GM23338 (cell line): Measurements from ENCODE around the gene EIF4G3. TPM values are rescaled to one million over a fixed set of nuclear protein-coding genes. Genes with fewer than 3 reads are reported as not detected.
"Not testable (repeated sequence)": the region's sequence is repeated elsewhere in the genome, so short reads cannot be mapped to it uniquely, and the experiment has no call there.

Experiments used
- ATAC-seq: fragments of 200-7000 bp; cut with Tn5 transposase; 3 replicates; pipeline ENCODE4 v1.9.1; 2020
- DNase-seq: peaks from one replicate; pipeline ENCODE4 v3.0.0-alpha.2; 2015; ENCODE audit warnings: low spot score
- H2AFZ ChIP-seq: fragments of 200-600 bp; sonication (generic); 2 replicates; pipeline ENCODE4 v1.8.0; 2016; ENCODE audit warnings: antibody characterized with exemption, mild to moderate bottlenecking, moderate library complexity
- H3F3A ChIP-seq: fragments of 200-600 bp; sonication (generic); replicated peaks from 2 replicates; pipeline ENCODE4 v1.8.0; 2017; ENCODE audit warnings: antibody characterized with exemption, mixed run types, low read depth
- H3K27ac ChIP-seq: fragments of 200-600 bp; sonication (generic); 2 replicates; pipeline ENCODE4 v1.6.1; 2016; ENCODE audit warnings: low read depth
- H3K27me3 ChIP-seq: fragments of 200-600 bp; sonication (generic); 2 replicates; pipeline ENCODE4 v1.8.0; 2016; ENCODE audit warnings: mild to moderate bottlenecking, mixed run types, moderate library complexity; ENCODE audit not compliant: insufficient read depth
- H3K36me3 ChIP-seq: fragments of 200-600 bp; sonication (generic); 2 replicates; pipeline ENCODE4 v1.8.0; 2016; ENCODE audit warnings: mild to moderate bottlenecking; ENCODE audit not compliant: insufficient read depth
- H3K4me1 ChIP-seq: fragments of 200-600 bp; sonication (generic); 2 replicates; pipeline ENCODE4 v1.8.0; 2016; ENCODE audit warnings: mild to moderate bottlenecking, moderate library complexity; ENCODE audit not compliant: insufficient read depth
- H3K4me2 ChIP-seq: fragments of 200-600 bp; sonication (generic); 2 replicates; pipeline ENCODE4 v1.7.1; 2017; ENCODE audit warnings: mixed run types
- H3K4me3 ChIP-seq: fragments of 200-600 bp; sonication (generic); 2 replicates; pipeline ENCODE4 v1.6.1; 2016; ENCODE audit warnings: mixed run types
- H3K79me2 ChIP-seq: fragments of 200-600 bp; sonication (generic); replicated peaks from 2 replicates; pipeline ENCODE4 v1.8.0; 2017; ENCODE audit warnings: mild to moderate bottlenecking; ENCODE audit not compliant: insufficient read depth
- H3K9me2 ChIP-seq: fragments of 200-600 bp; sonication (generic); 2 replicates; pipeline ENCODE4 v1.8.0; 2017; ENCODE audit not compliant: insufficient read depth
- H4K20me1 ChIP-seq: fragments of 200-600 bp; sonication (generic); replicated peaks from 2 replicates; pipeline ENCODE4 v1.8.0; 2017; ENCODE audit warnings: mild to moderate bottlenecking; ENCODE audit not compliant: insufficient read depth
- H3K27ac Mint-ChIP-seq: 2 replicates; pipeline ENCODE4 v1.8.0; 2020; ENCODE audit warnings: inconsistent platforms, mild to moderate bottlenecking, moderate library complexity, mixed read lengths
- H3K27me3 Mint-ChIP-seq: 3 replicates; pipeline ENCODE4 v1.8.0; 2022; ENCODE audit warnings: low read depth, mild to moderate bottlenecking, moderate library complexity, mixed read lengths, inconsistent platforms; ENCODE audit not compliant: insufficient read depth, poor library complexity
- H3K36me3 Mint-ChIP-seq: 3 replicates; pipeline ENCODE4 v1.8.0; 2021; ENCODE audit warnings: low read depth, mild to moderate bottlenecking, inconsistent platforms, moderate library complexity, mixed read lengths
- H3K4me1 Mint-ChIP-seq: 3 replicates; pipeline ENCODE4 v1.8.0; 2020; ENCODE audit warnings: mild to moderate bottlenecking, inconsistent platforms, mixed read lengths
- H3K4me3 Mint-ChIP-seq: 3 replicates; pipeline ENCODE4 v1.8.0; 2021; ENCODE audit warnings: moderate library complexity, mild to moderate bottlenecking, inconsistent platforms, mixed read lengths
- H3K9me3 Mint-ChIP-seq: 3 replicates; pipeline ENCODE4 v1.8.0; 2020; ENCODE audit warnings: moderate library complexity, mild to moderate bottlenecking, inconsistent platforms, mixed read lengths
- CREB1 ChIP-seq: fragments of 250-450 bp; sonication (Bioruptor Pico); IDR thresholded peaks from 2 replicates; pipeline ENCODE4 v1.5.0; 2020; ENCODE audit warnings: low read depth, mild to moderate bottlenecking, moderate library complexity
- EZH2 ChIP-seq: fragments of 200-600 bp; sonication (generic); IDR thresholded peaks from one replicate; pipeline ENCODE4 v1.8.0; 2017; ENCODE audit warnings: antibody characterized with exemption, mild to moderate bottlenecking, low read depth; ENCODE audit not compliant: unreplicated experiment
- EZH2phosphoT487 ChIP-seq: fragments of 200-600 bp; sonication (generic); IDR thresholded peaks from one replicate; pipeline ENCODE4 v1.8.1; 2018; ENCODE audit warnings: antibody characterized with exemption; ENCODE audit not compliant: unreplicated experiment
- JUNB ChIP-seq: IDR thresholded peaks from one replicate; pipeline ENCODE4 v1.6.1; 2016; ENCODE audit warnings: antibody characterized with exemption; ENCODE audit not compliant: unreplicated experiment
- STAT1 ChIP-seq: IDR thresholded peaks from one replicate; pipeline ENCODE4 v1.6.1; 2016; ENCODE audit warnings: antibody characterized with exemption; ENCODE audit not compliant: unreplicated experiment
- ZNF331 ChIP-seq: fragments of 250-450 bp; sonication (Bioruptor Pico); IDR thresholded peaks from 2 replicates; pipeline ENCODE4 v1.5.0; 2020; ENCODE audit warnings: low read depth, mild to moderate bottlenecking, moderate library complexity
- polyA plus RNA-seq: library from polyadenylated mRNA; unstranded; fragments of >200 nt; fragmentation: Nextera tagmentation; extraction: Ambion mirVana; gene quantifications from 2 replicates; pipeline ENCODE4 v1.2.1, GENCODE V29; 2016
- total RNA-seq: library from RNA; depleted of rRNA; stranded (reverse); fragments of >200 nt; shearing (Covaris generic); gene quantifications from 2 replicates; pipeline ENCODE4 v1.2.3, GENCODE V29; 2014
- TF ChIP-seq, protein P1 (sequence below): IDR thresholded peaks from one replicate; pipeline ENCODE4 v1.6.1; 2018; ENCODE audit warnings: antibody characterized with exemption; ENCODE audit not compliant: unreplicated experiment
- TF ChIP-seq, protein P2 (sequence below): IDR thresholded peaks from 2 replicates; pipeline ENCODE4 v1.6.1; 2016; ENCODE audit warnings: antibody characterized with exemption
- TF ChIP-seq, protein P3 (sequence below): fragments of 250-450 bp; sonication (Bioruptor Pico); IDR thresholded peaks from 2 replicates; pipeline ENCODE4 v1.5.0; 2020; ENCODE audit warnings: mild to moderate bottlenecking, moderate library complexity

Gene EIF4G3
- total and polyA plus RNA-seq, 2 experiments from 2014 or later, result 37.9 to 68.1 TPM

DNA sequence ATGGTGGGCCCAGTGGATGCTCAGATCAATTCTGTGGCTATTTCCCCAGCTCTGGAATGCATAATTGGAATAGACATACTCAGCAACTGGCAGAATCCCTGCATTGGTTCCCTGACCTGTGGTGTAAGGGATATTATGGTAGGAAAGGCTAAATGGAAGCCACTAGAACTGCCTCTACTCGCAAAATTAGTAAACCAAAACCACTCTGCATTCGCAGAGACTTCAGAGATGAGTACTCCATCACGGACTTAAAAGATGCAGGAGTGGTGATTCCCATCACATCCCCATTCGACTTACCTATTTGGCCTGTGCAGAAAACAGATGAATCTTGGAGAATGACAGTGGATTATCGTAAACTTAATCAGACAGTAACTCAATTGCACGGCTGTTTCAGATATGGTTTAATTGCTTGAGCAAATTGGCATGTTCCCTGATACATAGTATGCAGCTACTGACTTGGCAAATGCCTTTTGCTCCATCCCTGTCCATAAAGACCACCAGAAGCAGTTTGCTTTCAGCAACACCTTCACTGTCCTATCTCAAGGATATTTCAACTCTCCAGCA lies 31.5 kb upstream of the EIF4G3 start:
- not testable (repeated sequence) for H2AFZ ChIP-seq, H3K9me3 Mint-ChIP-seq, H3K27me3 ChIP-seq, H3F3A ChIP-seq, H3K4me3 Mint-ChIP-seq, DNase-seq, H3K79me2 ChIP-seq, H3K9me2 ChIP-seq, H3K4me1 ChIP-seq, H3K27me3 Mint-ChIP-seq, H4K20me1 ChIP-seq, H3K4me2 ChIP-seq, H3K36me3 ChIP-seq, ATAC-seq, H3K27ac ChIP-seq, H3K27ac Mint-ChIP-seq, H3K4me1 Mint-ChIP-seq, H3K4me3 ChIP-seq, H3K36me3 Mint-ChIP-seq

DNA sequence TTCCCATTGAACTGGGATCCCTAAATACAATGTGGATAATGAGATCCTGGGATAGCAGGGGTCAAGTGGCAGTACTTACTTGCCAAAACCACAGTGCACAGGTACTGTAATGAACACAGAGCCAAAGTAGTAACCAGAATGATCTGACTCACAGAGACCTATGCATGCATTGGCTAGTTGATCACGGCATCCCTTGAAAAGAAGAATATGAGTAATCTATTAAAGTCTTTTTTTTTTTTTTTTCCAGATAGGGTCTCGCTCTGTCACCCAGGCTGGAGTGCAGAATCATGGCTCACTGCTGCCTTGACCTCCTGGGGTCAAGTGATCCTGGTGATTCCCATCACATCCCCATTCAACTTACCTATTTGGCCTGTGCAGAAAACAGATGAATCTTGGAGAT lies 29.4 kb upstream of the EIF4G3 start:
- no peak for ATAC-seq
- Histone ChIP-seq H4K20me1 (no peaks in the 10 kb centered on the region), H2AFZ (no peak overlapping the region), H3F3A (no peaks in the 10 kb centered on the region), H3K36me3 (no peaks in the 10 kb centered on the region), H3K4me1 (no peaks in the 10 kb centered on the region), H3K9me2 (no peaks in the 10 kb centered on the region), H3K4me2 (no peak overlapping the region), H3K4me3 (no peak overlapping the region), H3K27me3 (no peaks in the 10 kb centered on the region), H3K27ac (no peak overlapping the region), H3K79me2 (no peaks in the 10 kb centered on the region)
- Mint-ChIP-seq H3K4me3 (no peak overlapping the region), H3K36me3 (no peaks in the 10 kb centered on the region), H3K27me3 (peaks cover 4% of the 10 kb centered on the region), H3K9me3 (no peaks in the 10 kb centered on the region), H3K27ac (no peak overlapping the region), H3K4me1 (no peaks in the 10 kb centered on the region)
- DNase-seq, result no peak
- TF ChIP-seq STAT1 (no peak), EZH2phosphoT487 (no peak), JUNB (no peak), CREB1 (CRISPR knock-in tag) (no peak), EZH2 (no peak), ZNF331 (CRISPR knock-in tag) (no peak)
- TF ChIP-seq, protein P1, sequence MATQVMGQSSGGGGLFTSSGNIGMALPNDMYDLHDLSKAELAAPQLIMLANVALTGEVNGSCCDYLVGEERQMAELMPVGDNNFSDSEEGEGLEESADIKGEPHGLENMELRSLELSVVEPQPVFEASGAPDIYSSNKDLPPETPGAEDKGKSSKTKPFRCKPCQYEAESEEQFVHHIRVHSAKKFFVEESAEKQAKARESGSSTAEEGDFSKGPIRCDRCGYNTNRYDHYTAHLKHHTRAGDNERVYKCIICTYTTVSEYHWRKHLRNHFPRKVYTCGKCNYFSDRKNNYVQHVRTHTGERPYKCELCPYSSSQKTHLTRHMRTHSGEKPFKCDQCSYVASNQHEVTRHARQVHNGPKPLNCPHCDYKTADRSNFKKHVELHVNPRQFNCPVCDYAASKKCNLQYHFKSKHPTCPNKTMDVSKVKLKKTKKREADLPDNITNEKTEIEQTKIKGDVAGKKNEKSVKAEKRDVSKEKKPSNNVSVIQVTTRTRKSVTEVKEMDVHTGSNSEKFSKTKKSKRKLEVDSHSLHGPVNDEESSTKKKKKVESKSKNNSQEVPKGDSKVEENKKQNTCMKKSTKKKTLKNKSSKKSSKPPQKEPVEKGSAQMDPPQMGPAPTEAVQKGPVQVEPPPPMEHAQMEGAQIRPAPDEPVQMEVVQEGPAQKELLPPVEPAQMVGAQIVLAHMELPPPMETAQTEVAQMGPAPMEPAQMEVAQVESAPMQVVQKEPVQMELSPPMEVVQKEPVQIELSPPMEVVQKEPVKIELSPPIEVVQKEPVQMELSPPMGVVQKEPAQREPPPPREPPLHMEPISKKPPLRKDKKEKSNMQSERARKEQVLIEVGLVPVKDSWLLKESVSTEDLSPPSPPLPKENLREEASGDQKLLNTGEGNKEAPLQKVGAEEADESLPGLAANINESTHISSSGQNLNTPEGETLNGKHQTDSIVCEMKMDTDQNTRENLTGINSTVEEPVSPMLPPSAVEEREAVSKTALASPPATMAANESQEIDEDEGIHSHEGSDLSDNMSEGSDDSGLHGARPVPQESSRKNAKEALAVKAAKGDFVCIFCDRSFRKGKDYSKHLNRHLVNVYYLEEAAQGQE, result no peak
- TF ChIP-seq, protein P2, sequence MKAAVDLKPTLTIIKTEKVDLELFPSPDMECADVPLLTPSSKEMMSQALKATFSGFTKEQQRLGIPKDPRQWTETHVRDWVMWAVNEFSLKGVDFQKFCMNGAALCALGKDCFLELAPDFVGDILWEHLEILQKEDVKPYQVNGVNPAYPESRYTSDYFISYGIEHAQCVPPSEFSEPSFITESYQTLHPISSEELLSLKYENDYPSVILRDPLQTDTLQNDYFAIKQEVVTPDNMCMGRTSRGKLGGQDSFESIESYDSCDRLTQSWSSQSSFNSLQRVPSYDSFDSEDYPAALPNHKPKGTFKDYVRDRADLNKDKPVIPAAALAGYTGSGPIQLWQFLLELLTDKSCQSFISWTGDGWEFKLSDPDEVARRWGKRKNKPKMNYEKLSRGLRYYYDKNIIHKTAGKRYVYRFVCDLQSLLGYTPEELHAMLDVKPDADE, result no peak
- TF ChIP-seq, protein P3, sequence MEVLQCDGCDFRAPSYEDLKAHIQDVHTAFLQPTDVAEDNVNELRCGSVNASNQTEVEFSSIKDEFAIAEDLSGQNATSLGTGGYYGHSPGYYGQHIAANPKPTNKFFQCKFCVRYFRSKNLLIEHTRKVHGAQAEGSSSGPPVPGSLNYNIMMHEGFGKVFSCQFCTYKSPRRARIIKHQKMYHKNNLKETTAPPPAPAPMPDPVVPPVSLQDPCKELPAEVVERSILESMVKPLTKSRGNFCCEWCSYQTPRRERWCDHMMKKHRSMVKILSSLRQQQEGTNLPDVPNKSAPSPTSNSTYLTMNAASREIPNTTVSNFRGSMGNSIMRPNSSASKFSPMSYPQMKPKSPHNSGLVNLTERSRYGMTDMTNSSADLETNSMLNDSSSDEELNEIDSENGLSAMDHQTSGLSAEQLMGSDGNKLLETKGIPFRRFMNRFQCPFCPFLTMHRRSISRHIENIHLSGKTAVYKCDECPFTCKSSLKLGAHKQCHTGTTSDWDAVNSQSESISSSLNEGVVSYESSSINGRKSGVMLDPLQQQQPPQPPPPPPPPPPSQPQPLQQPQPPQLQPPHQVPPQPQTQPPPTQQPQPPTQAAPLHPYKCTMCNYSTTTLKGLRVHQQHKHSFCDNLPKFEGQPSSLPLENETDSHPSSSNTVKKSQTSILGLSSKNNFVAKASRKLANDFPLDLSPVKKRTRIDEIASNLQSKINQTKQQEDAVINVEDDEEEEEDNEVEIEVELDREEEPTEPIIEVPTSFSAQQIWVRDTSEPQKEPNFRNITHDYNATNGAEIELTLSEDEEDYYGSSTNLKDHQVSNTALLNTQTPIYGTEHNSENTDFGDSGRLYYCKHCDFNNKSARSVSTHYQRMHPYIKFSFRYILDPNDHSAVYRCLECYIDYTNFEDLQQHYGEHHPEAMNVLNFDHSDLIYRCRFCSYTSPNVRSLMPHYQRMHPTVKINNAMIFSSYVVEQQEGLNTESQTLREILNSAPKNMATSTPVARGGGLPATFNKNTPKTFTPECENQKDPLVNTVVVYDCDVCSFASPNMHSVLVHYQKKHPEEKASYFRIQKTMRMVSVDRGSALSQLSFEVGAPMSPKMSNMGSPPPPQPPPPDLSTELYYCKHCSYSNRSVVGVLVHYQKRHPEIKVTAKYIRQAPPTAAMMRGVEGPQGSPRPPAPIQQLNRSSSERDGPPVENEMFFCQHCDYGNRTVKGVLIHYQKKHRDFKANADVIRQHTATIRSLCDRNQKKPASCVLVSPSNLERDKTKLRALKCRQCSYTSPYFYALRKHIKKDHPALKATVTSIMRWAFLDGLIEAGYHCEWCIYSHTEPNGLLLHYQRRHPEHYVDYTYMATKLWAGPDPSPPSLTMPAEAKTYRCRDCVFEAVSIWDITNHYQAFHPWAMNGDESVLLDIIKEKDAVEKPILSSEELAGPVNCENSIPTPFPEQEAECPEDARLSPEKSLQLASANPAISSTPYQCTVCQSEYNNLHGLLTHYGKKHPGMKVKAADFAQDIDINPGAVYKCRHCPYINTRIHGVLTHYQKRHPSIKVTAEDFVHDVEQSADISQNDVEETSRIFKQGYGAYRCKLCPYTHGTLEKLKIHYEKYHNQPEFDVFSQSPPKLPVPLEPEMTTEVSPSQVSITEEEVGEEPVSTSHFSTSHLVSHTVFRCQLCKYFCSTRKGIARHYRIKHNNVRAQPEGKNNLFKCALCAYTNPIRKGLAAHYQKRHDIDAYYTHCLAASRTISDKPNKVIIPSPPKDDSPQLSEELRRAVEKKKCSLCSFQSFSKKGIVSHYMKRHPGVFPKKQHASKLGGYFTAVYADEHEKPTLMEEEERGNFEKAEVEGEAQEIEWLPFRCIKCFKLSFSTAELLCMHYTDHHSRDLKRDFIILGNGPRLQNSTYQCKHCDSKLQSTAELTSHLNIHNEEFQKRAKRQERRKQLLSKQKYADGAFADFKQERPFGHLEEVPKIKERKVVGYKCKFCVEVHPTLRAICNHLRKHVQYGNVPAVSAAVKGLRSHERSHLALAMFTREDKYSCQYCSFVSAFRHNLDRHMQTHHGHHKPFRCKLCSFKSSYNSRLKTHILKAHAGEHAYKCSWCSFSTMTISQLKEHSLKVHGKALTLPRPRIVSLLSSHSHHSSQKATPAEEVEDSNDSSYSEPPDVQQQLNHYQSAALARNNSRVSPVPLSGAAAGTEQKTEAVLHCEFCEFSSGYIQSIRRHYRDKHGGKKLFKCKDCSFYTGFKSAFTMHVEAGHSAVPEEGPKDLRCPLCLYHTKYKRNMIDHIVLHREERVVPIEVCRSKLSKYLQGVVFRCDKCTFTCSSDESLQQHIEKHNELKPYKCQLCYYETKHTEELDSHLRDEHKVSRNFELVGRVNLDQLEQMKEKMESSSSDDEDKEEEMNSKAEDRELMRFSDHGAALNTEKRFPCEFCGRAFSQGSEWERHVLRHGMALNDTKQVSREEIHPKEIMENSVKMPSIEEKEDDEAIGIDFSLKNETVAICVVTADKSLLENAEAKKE (CRISPR knock-in tag), result no peak
